ENCODE data around the gene P2RY2. TPM values are rescaled to one million over a fixed set of nuclear protein-coding genes. Genes with fewer than 3 reads are reported as not detected.

P2RY2 gene
- total and polyA plus RNA-seq, 9 of the 15 experiments (the other 6 are each of a cell fraction or from before 2014, with no cell fraction given) = not detected

DNA sequence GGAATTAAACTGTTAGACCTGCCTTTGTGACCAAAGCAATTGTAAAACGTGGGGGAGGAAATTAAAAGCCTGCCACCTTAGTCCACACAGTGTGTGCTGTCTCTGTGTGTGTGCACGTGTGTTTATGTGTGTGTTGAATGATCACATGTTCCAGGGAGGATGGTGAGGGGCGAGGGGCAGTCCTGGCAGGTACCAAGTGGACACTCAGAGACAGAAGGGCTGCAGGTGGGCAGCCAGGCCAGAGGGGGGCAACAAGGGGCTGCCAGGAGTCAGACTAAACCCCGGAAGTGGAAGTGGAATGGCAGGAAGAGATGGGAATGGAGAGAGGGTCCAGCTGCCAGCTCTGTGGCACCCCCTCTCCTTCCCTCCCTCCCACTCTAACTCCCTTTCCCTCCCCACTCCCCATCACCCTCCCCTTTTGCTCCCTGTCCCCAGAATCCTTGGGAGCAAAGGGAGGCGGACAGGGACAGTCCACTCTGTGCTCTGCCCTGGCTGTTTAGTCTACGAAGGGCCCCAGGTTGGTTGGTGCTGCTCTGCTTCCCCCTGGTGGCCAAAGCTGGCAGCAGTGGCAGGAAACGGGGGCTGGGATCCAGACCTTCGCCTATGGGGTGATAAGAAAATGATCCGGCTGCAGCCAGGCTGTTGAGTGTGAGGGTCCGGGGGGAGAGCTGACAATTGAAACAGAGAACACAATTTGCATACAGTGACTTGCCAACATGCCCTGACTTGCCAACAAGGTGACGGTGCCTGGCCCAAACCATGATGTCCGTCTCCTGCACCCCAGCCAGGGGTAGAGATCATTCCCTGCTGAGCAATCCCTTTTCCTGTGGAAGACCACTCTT, 24.4 kb downstream of the P2RY2 start (continued):
- TF ChIP-seq ZNF407 (IDR thresholded peaks at IDR 0.05; ENCODE audit: low read depth) (no peak), ZNF121 (CRISPR knock-in tag; conservative IDR thresholded peaks at IDR 0.05) (no peak), ATF1 (CRISPR knock-in tag; IDR thresholded peaks at IDR 0.05) (no peak), ATF1 (tag; IDR thresholded peaks at IDR 0.05) (no peak), BRF2 (IDR thresholded peaks at IDR 0.05; ENCODE audit: borderline replicate concordance, insufficient read depth, insufficient read length) (no peak), GTF2F1 (IDR thresholded peaks at IDR 0.05; ENCODE audit: low read depth, low read length) (no peak), ZNF707 (CRISPR knock-in tag; conservative IDR thresholded peaks at IDR 0.05) (no peak), C11orf30 (IDR thresholded peaks at IDR 0.05; ENCODE audit: low read depth) (no peak)

Measured in K562 (cell line).